Central memory CD4-positive, alpha-beta T cell (primary cell): ENCODE results near the gene TCF12.
"Not testable (repeated sequence)": the region's sequence is repeated elsewhere in the genome, so short reads cannot be mapped to it uniquely, and the experiment has no call there.

ENCODE experiments used
- DNase-seq: peaks from one replicate; pipeline ENCODE4 v3.0.0; 2022

Gene TCF12

DNA sequence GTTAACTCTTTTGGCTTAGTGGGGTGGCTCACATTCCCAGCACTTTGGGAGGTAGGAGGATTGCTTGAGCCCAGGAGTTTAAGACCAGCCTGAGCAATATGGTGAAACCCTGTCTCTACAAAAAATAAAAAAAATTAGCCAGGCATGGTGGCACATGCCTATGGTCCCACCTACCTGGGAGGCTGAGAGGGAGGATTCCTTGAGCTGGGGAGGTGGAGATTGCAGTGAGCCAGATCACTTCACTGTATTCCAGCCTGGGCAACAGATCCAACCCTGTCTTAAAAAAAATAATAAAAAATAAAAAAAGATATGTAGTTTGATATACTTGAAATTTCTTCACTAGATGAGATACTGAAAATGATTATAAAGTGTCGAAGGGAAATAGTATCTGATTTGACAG, 178.8 kb downstream of the TCF12 start:
- no peak for DNase-seq

DNA sequence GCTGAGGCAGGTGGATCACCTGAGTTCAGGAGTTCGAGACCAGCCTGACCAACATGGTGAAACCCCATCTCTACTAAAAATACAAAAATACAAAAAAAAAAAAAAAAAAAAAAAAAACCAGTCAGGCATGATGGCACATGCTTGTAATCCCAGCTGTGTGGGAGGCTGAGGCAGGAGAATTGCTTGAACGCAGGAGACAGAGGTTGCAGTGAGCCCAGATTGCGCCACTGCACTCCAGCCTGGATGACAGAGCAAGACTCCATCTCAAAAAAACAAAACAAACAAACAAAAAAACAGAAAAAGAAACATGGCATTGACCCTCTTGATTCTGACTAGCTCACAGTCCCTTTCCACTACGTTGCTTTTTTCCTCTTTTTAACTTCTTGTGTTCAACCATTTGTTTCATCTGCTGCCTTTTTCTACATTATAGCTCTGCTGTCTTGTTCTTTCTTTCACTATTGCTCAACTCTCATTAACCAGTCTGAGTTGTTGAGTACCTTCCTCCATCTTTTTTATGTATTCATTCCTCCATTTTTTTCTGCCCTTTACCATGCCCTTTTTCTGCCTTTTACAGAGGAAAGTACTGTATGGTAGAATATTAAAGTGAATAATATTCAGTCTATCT, 179.6 kb downstream of the TCF12 start:
- not testable (repeated sequence) for DNase-seq

DNA sequence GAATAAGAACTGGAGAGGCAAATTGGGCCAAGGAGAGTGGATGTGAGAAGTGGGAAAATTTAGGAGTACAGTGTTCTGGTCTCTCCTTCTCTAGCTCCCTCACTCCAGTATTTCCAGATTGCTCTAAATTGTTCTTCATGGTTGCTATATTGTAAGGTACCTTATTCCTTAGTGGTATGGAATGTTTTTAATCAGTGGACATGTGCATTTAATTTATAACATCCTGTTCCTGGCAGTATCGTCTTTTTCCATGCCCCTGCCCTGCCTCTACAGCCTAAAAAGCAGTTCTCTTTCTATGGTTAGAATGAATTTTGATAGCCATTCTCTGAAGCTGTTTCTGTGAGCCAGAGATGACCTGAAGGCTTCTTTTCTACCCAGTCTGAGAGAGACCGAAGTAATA, 180.5 kb downstream of the TCF12 start:
- no peak for DNase-seq

DNA sequence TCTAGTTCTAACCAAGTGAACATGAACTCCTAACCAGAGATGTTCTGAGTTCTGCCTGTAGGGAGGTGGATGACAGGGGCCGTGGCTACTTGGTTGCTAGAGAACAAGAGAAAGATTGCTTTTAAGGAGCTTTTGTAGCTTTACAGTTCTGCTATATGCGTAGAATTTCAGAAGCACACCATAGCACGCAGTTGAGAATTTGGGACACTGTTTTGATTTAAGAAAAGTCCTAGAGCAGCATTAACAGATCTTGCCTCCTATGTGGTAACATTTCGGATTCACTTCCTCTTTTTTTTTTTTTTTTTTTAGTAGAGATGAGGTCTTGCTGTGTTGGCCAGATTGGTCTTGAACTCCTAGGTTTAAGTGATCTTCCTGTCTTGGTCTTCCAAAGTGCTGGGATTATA, 181.7 kb downstream of the TCF12 start:
- DNase-seq = no peak

DNA sequence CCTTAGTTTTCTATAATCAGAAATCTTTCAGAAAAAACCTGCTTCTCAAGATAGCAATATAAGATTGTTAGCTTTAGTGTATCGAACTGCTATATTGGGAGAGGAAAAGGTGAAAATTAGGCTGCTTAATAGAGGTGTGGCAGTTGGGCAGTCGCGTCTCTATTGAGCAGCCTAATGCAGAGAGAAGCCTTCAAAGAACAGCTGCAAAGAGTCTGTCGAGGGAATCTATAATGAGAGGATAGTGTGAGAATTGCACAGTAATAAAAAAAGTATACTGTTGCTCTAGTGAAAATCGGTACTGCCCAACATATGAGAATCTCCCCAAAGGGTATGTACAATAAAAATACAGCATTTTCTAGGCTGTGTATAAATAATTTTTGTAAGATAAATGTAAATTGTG, 184.4 kb downstream of the TCF12 start:
- DNase-seq = no peak

DNA sequence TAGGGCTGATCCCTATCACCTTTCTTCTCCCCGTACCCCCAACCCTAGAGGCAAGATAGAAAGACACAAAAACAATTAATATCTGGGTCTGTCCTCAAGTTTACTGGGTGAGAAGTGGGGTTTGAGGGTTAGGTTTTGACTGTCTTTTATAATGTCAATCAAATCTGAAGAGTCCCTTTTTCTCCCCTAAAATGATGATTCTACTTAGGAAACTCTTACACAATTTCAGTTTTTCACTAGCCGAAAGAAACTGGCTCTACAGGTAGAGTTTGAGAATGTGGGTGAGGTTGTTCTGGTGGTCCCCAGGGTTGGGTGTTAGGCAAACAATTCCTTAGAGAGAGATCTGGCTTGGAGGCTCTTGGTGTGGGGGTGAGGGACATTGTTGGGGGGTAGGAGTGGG, 189.9 kb downstream of the TCF12 start:
- no peak for DNase-seq

DNA sequence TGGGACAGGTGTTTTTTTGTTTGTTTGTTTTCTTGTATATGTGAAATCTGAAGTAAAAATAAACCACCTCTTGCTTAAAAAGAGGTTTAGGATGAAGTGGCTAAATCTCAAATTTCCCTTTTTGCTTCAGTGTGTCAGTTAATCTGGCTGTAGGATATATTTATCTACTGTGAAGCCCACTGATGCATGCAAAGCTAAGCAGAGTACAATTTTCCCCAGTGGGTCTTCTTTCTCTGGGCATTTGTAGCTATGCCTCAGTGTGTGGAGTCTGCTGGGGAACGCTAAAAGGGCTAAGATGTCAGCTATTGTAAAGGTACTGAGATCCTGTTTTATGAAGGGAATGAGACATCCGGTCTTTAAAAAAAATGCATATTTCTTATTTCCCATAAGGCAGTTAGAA, 190.6 kb downstream of the TCF12 start:
- no peak for DNase-seq

DNA sequence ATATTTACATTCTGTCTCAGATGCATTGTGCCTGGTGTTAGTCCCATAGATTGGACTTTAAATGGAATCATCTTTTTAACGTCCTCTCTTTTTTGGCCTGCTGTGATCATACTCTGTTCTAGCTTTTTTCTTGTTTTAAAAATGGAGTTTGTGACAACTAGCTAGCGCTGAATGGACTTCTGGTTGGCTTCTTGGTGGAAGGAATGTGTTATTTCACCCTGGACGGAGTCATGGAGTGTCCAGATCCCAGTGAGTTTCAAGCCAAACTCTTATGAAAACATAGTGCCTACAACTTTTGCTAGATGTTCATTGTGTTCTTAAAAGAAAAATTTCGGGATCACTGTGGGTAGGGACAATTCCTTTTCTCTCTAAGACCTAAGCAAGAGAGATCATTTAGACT, 192.6 kb downstream of the TCF12 start:
- DNase-seq = no peak

DNA sequence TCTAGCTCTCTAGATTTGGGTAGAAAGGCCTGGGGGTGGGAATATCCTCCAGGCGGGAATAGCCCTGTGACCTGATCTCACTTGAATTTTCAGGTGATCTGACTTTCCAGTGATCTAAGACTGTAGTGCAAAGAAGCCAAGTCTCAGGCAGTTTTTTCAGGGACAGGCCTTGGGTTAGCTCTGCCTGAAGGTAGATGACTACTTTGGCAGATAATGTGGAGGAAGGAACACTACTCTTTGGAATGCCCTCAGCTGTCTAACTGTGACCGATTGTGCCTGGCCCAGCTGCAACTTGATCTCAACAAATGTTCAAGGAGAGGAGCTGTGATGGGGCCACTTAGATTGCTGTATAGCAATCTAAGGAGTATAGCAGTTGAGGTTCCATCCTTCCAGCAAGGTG, 193.7 kb downstream of the TCF12 start:
- no peak for DNase-seq

DNA sequence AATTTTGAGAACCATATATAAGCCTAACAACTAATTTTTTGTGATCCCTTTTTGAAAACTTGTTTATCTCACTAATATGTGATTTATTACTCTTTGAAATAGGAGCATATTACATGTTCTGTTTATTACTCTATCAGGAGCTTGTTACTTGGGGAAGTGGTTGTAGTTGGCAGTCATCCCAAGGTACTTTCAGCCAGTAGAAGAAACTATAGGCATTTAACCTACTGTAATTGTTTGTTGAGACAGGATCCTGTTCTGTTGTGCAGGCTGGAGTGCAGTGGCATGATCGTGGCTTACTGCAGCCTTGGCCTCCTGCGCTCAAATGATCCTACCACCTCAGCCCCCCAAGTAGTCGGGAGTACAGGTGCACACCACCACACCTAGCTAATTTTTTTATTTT, 195.6 kb downstream of the TCF12 start:
- no peak for DNase-seq

DNA sequence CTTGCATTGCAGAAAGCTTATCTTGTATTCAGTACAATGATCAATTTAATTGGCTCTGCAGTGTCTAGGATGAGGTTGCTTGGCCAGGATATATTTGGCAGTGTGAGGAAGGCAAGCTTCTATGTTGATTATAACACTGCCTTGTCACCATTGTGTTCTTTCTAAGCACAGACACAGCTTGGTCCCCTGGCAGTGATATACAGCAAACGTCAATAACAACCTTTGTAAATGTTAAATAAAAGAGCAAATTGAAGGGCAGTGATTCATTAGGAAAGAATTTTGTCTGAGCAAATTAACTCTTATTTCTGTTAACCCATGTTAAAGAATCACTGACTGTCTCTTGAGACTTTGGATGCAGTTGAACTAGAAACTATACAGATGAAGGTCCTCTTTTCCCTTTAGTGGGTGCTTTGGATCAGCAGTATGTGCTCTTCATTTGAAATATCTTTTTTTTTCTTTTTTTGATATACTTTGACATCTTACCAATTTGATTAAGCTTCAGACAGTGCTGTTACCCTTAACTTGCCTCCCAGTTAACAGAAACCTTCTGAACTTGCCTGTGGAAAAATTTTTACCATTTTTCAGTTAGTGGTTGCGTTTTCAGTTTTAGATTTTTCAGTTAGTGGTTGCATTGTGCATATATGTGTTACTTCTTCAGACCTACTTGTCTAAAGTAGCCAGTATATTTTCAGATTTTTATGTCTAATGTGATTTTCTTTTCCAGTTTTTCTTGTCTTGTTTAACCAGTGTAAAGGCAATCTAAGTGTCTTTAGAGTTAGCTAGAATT, 199.8 kb downstream of the TCF12 start:
- no peak for DNase-seq

DNA sequence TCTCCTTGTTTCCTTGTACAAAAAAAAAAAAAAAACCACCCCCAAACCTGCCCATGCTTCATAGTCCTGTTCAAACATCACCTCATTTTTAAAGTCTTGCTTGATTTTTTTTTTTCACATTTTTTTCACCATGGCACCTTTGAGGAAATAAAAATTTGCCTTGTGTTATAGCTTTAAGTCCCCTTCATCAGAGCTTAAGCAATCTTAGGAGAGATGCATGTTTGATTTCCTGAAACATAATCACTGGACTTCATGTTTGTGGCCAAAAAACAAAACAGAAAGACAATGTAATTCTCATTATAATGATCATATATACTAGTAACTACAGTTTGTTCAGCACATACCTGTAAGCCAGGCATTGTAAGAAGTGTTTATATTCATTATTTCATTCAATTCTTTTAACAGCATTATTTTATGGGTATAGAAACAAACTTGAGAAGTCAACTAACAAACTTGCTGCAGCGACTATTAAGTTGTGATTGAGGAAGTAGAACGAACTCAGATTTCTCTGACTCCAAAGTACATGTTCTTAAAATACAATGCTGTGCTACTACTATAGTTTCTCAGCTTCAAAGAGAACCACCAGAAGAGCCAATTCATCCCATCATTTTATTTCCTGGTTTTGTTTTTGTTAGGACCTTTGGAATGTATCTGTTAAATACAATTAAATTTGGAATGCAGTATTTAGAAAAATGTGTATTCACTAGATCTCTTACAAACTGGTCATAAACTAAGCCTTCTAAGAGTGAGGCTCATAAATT, 203.8 kb downstream of the TCF12 start:
- no peak for DNase-seq

DNA sequence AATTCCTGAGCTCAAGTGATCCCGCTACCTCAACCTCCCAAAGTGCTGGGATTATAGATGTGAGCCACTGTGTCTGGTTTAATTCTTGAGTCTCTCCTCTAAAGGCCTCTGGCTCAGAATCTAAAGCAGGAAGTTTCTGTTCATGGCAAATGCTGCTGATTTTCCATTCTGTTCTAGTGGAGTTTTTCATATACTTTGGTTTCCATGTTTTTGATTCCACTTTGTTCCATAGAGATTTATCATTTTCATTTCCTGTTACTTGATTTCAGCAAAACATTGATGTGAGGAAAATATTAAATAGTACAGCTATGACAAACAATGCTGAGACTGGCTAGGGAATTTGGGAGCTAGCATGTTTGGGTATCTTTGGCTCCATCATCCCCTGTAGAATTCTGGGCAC, 205.6 kb downstream of the TCF12 start:
- no peak for DNase-seq

DNA sequence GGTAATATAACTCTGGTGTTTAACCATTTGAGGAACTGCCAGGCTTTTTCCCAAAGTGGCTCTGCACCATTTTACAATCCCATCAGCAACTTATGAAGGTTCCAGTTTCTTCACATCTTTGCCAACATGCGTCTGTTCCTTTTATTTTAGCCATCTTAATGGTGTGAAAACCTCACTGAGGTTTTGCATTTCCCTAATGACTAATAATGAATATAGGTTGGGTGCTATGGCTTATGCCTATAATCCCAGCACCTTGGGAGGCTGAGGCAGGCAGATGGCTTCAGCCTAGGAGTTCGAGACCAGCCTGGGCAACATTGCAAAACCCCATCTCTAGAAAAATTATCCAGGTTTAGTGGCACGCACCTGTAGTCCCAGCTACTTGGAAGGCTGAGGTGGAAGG, 210.6 kb downstream of the TCF12 start:
- DNase-seq = no peak

DNA sequence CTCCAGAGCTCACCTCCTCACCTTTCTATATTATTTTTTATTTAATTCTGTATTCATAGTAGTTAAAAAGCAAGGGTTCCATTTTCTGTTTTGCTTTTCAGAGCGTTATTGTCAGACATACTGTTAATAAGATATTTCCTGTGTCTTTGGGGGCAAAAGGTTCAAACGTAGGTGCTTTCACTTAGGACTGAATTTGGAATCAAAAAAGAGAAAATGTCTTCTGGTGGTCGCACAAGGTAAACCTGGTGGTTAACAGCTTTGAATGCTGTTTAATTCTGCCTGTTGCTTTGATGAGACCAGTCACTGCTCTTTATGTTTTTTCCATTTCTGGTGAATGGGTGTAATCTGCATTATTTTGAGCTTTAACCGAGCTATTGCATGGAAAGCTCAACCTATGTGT, 212.5 kb downstream of the TCF12 start:
- DNase-seq = no peak

DNA sequence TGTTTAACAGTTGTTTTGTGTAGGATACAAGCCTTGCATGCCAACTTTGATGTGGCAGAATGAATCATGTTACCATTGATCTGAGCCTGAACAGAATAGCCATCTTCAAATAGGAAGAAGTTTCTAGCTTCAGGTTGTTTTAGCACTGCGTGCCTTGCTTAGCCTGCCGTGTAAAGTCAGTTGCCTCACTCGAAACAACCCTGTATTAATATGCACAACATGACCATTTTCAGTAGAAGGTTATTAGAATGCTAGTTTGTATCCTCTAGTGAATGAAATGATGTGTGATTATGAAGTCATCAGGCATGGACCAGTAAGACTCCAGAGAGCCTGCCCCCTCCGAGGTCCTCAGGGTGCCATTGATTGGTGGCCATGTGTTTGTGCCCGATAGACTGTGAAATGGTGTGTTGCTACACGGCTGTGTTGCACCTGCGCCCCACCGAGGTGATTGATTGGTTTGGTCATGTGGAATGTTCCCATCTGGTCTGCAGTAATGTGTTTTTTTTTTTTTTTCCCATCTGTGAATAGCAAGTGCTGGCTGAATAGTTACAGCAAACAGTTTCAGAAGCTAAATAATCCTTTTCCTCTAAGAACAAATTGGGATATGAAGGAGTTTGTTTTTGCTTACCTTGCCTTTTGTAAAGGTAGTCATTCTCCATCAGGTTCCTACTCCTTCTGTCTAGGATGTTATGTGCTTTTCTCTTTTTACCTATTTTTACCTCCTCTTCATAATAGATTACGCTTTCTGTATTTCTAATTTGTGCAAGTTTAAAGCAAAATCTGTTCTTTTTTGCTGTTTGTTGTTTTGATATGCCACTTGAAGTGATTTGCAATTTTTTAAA, 214.9 kb downstream of the TCF12 start:
- DNase-seq = no peak

DNA sequence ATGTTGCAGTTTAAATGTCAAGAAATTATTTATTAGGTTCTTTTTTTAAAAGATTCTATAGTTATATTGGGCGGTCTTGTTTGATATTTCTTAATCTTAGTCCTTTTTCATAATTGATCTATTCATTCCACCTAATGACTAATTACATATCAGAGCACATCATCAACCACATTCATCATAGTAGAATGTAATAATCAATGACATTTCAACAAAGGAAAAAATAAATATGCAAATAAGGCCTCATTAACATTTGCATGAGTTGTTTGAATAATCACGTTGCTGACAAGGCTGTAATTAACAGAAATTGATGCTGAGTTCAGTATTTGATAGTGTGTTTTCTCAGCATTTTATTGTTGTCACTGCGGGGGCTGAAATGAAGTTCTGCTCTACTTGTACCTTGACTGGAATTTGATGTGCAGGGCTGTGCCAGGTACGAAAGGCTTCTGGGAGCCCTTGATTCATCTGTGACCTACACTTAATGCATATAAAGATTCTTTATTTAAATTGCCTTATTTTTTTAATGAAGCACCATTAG, 215.7 kb downstream of the TCF12 start:
- no peak for DNase-seq

DNA sequence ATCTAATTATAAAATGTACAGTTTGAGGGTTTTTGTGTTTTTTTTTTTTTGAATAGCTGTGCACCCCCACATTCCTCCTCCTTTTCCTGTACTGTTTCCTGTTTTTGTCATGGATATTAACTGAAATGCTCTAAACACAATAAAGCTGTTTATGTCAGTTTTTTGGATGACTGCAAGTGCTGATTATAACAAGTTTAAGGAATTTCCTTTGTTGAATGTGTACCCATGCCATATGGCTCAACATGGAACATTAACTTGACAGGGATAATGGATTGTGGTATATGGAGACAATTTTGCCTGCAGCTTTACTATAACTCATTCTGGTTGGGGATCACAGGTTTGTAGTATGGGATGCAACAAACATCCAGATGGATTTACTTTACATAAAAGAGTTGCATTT, 216.4 kb downstream of the TCF12 start:
- DNase-seq = no peak

DNA sequence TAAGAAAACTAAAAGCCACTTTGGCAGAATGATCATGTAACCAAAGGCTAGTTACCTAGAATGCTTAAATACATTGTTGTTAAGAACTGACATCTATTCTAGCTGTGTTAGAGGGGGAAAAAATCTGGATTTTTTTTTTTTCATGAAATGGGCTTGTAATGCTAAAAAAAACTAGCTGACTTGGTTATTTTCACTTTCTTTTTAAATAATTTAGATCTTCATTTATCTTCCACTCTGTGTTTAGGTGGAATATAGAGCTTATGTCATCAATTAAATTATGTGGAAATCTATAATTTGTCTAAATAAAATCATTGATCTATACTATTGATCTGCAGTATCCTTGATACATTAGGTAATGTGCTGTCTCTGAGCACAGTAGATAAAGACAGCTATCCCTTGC, 217.4 kb downstream of the TCF12 start:
- DNase-seq = no peak

DNA sequence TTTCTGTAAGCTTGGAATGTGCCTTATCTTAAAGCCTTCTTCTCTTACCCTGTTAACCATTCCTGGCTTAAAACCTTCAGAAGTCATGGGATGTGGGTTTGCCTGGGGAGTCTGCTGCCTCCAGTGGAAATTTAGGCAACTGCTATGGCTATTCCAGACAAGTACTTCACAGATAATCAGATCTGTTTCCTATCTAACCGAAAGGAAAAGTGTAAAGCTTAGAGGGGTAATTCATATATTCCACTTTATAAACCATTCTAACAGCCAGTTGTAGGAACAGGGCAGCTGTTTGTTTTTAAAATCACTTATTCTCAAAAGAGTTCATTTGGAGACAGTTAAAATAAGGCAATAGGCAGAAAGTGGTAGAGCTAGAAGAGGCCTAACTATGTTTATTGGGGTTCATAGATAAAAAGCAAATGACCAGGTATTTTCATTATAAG, 219.9 kb downstream of the TCF12 start:
- no peak for DNase-seq

DNA sequence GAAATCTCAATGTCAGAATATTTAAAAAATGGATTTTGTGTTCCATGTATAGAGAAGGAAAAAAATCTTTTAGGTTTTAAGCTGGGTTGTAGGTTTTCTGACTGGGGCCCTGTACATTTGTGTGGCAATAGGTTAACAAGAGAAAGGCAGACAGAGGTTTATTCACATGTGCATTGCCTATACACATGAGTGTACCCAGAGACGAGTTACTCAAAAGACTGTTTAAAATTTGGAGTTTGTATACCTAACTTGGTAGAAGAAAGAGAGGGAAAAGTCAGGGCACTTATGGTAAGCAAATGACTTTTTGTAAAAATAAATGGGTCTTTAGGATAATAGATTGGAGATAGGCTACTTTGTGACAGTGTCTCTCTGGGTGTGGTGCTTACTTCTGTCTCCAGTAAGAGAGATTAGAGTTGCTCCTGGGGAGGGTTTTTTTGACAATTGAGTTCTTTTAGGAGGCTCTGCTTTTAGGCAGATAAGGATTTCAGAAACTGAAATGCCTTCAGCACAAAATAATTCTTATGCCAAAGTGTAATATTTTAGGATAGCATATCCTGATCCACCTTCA, 225.2 kb downstream of the TCF12 start:
- no peak for DNase-seq

DNA sequence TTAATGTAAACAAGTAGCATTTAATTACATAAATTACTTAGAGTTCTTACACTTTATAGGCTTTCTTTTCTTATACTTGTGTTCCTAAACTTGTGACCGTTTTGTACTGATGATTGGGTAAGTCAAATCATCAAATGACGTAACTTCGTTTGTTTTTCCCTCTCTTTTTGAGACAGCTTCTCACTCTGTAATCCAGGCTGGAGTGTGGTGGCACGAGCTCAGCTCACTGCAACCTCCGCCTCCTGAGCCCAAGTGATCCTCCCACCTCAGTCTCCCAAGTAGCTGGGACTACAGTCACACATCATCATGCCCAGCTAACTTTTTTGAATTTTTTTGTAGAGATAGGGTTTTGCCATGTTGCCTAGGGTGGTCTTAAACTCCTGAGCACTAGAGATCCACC, 226.0 kb downstream of the TCF12 start:
- DNase-seq = no peak
